ENCODE measurements around the gene MALAT1.
"Not testable (repeated sequence)": the region's sequence is repeated elsewhere in the genome, so short reads cannot be mapped to it uniquely, and the experiment has no call there.

The MALAT1 gene

DNA sequence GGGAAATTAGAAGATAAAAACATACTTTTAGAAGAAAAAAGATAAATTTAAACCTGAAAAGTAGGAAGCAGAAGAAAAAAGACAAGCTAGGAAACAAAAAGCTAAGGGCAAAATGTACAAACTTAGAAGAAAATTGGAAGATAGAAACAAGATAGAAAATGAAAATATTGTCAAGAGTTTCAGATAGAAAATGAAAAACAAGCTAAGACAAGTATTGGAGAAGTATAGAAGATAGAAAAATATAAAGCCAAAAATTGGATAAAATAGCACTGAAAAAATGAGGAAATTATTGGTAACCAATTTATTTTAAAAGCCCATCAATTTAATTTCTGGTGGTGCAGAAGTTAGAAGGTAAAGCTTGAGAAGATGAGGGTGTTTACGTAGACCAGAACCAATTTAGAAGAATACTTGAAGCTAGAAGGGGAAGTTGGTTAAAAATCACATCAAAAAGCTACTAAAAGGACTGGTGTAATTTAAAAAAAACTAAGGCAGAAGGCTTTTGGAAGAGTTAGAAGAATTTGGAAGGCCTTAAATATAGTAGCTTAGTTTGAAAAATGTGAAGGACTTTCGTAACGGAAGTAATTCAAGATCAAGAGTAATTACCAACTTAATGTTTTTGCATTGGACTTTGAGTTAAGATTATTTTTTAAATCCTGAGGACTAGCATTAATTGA, 1.0 kb downstream of the MALAT1 start:
- DNase-seq: peak; percentile 58

GRCh38 chr11:65500387-65501185, 1.7 kb downstream of the MALAT1 start:
- DNase-seq: peak; percentile 79

DNA sequence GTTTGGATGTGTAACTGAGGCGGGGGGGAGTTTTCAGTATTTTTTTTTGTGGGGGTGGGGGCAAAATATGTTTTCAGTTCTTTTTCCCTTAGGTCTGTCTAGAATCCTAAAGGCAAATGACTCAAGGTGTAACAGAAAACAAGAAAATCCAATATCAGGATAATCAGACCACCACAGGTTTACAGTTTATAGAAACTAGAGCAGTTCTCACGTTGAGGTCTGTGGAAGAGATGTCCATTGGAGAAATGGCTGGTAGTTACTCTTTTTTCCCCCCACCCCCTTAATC, 2.3 kb downstream of the MALAT1 start:
- DNase-seq: no peak

GRCh38 chr11:65501472-65502273, 2.8 kb downstream of the MALAT1 start:
- peak; percentile 67 for DNase-seq

DNA sequence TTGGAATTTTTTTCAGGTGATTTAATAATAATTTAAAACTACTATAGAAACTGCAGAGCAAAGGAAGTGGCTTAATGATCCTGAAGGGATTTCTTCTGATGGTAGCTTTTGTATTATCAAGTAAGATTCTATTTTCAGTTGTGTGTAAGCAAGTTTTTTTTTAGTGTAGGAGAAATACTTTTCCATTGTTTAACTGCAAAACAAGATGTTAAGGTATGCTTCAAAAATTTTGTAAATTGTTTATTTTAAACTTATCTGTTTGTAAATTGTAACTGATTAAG, 3.4 kb downstream of the MALAT1 start:
- DNase-seq: no peak

DNA sequence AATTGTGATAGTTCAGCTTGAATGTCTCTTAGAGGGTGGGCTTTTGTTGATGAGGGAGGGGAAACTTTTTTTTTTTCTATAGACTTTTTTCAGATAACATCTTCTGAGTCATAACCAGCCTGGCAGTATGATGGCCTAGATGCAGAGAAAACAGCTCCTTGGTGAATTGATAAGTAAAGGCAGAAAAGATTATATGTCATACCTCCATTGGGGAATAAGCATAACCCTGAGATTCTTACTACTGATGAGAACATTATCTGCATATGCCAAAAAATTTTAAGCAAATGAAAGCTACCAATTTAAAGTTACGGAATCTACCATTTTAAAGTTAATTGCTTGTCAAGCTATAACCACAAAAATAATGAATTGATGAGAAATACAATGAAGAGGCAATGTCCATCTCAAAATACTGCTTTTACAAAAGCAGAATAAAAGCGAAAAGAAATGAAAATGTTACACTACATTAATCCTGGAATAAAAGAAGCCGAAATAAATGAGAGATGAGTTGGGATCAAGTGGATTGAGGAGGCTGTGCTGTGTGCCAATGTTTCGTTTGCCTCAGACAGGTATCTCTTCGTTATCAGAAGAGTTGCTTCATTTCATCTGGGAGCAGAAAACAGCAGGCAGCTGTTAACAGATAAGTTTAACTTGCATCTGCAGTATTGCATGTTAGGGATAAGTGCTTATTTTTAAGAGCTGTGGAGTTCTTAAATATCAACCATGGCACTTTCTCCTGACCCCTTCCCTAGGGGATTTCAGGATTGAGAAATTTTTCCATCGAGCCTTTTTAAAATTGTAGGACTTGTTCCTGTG, 3.9 kb downstream of the MALAT1 start:
- DNase-seq: peak; percentile 74

DNA sequence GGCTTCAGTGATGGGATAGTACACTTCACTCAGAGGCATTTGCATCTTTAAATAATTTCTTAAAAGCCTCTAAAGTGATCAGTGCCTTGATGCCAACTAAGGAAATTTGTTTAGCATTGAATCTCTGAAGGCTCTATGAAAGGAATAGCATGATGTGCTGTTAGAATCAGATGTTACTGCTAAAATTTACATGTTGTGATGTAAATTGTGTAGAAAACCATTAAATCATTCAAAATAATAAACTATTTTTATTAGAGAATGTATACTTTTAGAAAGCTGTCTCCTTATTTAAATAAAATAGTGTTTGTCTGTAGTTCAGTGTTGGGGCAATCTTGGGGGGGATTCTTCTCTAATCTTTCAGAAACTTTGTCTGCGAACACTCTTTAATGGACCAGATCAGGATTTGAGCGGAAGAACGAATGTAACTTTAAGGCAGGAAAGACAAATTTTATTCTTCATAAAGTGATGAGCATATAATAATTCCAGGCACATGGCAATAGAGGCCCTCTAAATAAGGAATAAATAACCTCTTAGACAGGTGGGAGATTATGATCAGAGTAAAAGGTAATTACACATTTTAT, 4.6 kb downstream of the MALAT1 start:
- no peak for DNase-seq

GRCh38 chr11:65503949-65504673, 5.3 kb downstream of the MALAT1 start:
- peak; percentile 59 for DNase-seq

DNA sequence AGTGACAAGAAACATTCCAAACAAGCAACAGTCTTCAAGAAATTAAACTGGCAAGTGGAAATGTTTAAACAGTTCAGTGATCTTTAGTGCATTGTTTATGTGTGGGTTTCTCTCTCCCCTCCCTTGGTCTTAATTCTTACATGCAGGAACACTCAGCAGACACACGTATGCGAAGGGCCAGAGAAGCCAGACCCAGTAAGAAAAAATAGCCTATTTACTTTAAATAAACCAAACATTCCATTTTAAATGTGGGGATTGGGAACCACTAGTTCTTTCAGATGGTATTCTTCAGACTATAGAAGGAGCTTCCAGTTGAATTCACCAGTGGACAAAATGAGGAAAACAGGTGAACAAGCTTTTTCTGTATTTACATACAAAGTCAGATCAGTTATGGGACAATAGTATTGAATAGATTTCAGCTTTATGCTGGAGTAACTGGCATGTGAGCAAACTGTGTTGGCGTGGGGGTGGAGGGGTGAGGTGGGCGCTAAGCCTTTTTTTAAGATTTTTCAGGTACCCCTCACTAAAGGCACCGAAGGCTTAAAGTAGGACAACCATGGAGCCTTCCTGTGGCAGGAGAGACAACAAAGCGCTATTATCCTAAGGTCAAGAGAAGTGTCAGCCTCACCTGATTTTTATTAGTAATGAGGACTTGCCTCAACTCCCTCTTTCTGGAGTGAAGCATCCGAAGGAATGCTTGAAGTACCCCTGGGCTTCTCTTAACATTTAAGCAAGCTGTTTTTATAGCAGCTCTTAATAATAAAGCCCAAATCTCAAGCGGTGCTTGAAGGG, 6.0 kb downstream of the MALAT1 start:
- DNase-seq: peak; percentile 36

DNA sequence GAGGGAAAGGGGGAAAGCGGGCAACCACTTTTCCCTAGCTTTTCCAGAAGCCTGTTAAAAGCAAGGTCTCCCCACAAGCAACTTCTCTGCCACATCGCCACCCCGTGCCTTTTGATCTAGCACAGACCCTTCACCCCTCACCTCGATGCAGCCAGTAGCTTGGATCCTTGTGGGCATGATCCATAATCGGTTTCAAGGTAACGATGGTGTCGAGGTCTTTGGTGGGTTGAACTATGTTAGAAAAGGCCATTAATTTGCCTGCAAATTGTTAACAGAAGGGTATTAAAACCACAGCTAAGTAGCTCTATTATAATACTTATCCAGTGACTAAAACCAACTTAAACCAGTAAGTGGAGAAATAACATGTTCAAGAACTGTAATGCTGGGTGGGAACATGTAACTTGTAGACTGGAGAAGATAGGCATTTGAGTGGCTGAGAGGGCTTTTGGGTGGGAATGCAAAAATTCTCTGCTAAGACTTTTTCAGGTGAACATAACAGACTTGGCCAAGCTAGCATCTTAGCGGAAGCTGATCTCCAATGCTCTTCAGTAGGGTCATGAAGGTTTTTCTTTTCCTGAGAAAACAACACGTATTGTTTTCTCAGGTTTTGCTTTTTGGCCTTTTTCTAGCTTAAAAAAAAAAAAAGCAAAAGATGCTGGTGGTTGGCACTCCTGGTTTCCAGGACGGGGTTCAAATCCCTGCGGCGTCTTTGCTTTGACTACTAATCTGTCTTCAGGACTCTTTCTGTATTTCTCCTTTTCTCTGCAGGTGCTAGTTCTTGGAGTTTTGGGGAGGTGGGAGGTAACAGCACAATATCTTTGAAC, 6.8 kb downstream of the MALAT1 start:
- peak; percentile 44 for DNase-seq

GRCh38 chr11:65506290-65506771, 7.5 kb downstream of the MALAT1 start:
- no peak for DNase-seq

DNA sequence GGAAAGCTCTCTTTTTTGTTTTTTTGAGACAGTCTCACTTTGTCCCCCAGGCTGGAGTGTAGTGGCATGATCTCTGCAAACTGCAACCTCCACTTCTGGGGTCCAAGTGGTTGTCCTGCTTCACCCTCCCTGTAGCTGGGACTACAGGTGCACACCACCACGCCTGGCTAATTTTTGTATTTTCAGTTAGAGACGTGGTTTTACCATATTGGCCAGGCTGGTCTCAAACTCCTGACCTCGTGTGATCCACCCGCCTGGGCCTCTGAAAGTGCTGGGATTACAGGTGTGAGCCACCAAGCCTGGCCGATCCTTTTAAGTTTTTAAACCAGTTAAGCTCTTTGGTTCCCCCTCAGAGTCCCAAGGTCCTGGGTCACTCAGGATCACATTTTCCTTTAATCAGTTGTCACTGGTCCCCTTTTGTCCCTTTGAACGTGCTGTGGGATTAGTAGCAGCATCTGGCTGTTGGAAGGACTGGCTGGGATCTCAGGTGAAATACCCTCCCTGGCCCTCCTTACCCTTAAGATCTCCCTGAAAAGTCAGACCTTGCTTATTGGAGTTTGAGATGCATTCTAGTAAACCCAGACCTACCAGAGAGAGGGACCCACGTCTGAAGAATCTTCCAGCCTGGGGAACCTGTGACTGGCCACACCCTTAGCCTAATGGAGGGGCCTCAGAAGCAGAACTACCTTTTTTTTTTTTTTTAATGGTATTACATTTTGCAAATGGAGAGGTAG, 8.1 kb downstream of the MALAT1 start:
- peak; percentile 81 for DNase-seq

GRCh38 chr11:65512311-65512710, 13.5 kb downstream of the MALAT1 start:
- not testable (repeated sequence) for DNase-seq

DNA sequence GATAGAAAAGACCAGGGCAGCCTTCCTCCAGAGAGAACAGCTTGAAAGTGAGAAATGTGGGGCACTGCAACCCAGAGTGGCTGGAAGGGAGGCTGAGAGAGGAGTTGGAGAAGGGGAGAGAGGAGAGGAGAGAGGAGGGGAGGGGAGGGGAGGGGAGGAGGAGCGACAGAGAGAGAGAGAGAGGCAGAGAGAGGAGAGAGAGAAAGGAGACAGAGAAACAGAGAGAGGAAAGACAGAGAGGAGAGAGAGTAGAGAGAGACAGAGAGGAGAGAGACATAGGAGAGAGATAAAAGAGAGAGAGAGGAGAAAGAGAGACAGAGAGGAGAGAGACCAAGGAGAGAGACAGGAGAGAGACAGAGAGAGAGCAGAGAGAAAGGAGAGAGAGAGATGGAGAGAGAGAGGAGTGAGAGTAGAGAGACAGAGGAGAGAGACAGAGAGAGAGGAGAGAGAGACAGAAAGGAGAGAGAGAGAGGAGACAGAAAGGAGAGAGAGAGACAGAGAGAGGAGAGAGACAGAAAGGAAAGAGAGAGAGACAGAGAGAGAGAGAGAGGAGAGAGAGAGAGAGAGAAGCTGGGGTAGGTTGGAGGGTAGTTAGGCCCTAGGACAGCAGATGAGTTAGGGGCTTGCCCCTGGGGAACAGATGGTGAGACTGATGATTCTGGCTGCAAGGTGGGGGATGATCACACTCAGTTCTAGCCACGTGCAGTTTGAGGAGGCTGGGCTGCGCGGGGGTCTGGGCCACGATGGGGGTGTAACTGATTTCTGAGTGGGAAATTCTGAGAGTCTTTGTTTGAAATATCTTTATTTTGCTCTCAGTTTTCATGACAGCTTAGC, 17.5 kb downstream of the MALAT1 start:
- DNase-seq: no peak

DNA sequence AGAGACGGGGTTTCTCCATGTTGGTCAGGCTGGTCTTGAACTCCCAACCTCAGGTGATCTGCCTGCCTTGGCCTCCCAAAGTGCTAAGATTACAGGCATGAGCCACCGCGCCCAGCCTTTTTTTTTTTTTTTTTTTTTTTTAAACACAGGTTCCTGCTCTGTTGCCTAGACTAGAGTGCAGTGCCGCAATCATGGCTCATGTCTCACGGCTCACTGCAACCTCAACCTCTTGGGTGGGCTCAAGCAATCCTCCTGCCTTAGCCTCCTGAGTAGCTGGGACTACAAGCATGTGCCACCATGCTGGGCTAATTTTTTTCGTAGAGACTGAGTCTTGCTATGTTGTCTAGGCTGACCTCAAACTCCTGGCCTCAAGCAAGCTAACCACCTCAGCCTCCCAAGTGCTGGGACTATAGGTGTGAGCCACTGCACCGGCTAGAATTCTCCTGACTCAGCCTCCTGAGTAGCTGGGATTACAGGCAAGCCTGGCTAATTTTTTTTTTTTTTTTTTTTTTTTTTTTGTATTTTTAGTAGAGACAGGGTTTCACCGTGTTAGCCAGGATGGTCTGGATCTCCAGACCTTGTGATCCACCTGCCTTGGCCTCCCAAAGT, 20.2 kb downstream of the MALAT1 start:
- not testable (repeated sequence) for DNase-seq

DNA sequence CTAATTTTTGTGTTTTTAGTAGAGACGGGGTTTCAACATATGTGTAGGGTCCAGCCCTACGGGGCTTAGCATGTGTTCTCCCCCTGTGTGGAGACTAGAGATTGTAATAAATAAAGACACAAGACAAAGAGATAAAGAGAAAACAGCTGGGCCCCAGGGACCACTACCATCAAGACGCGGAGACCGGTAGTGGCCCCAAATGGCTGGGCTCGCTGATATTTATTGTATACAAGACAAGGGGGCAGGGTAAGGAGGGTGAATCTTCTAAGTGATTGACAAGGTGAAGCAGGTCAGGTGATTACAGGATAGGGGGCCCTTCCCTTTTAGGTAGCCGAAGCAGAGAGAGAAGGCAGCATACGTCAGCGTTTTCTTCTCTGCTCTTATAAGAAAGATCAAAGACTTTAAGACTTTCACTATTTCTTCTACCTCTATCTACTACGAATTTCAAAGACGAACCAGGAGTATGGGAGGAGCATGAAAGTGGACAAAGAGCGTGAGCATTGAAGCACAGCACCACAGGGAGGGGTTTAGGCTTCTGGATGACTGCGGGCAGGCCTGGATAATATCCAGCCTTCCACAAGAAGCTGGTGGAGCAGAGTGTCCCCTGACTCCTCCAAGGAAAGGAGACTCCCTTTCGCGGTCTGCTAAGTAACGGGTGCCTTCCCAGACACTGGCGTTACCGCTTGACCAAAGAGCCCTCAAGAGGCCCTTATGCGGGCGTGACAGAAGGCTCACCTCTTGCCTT, 23.1 kb downstream of the MALAT1 start:
- not testable (repeated sequence) for DNase-seq

All from hematopoietic multipotent progenitor cell treated with erythropoietin and hydrocortisone succinate and interleukin-3 and kit ligand, for 4 days (in vitro differentiated cells).